ENCODE measurements around the gene KIR2DL1. TPM values are rescaled to one million over a fixed set of nuclear protein-coding genes. Genes with fewer than 3 reads are reported as not detected.
"Not testable (repeated sequence)": the region's sequence is repeated elsewhere in the genome, so short reads cannot be mapped to it uniquely, and the experiment has no call there.

Gene KIR2DL1
- total and polyA plus RNA-seq, 2 of the 4 experiments (the other 2 are of a cell fraction) = not detected

- POLR2A ChIA-PET (ENCODE audit: unreplicated experiment); H3K4me3 ChIP-seq (ENCODE audit: insufficient read depth, low read depth, low read length); H3K4me2 ChIP-seq (ENCODE audit: low read depth, low read length); H2AK5ac ChIP-seq (ENCODE audit: low read depth, low read length); H2BK5ac ChIP-seq (ENCODE audit: low read depth, low read length, poor library complexity, severe bottlenecking); H3K18ac ChIP-seq (ENCODE audit: low read depth, low read length); H3K9ac ChIP-seq (ENCODE audit: low read depth, low read length); H3K14ac ChIP-seq (replicated peaks; ENCODE audit: low read depth, low read length); H4K91ac ChIP-seq (ENCODE audit: insufficient read depth, low read depth, low read length); DNase-seq; H4K5ac ChIP-seq (ENCODE audit: low read depth, low read length); H2AFZ ChIP-seq (replicated peaks; ENCODE audit: low read length, poor library complexity); H2BK15ac ChIP-seq (ENCODE audit: low read depth, low read length); H3K56ac ChIP-seq (ENCODE audit: extremely low read depth, insufficient read depth, low read length); H3K27me3 ChIP-seq (ENCODE audit: control insufficient read depth, insufficient read depth, low read length); intact Hi-C loops (cut with micrococcal nuclease); H3K9me1 ChIP-seq (ENCODE audit: insufficient read depth, low read length); H3K79me1 ChIP-seq (ENCODE audit: low read depth in 1 of 2, low read length in 2 of 2); H3K36me3 ChIP-seq (ENCODE audit: control insufficient read depth, insufficient read depth, low read length); H2AK9ac ChIP-seq (replicated peaks; ENCODE audit: low read depth, low read length, poor library complexity); H3K27ac ChIP-seq (ENCODE audit: insufficient read depth, low read length); H4K8ac ChIP-seq (ENCODE audit: low read depth in 2 of 2, low read length in 2 of 2); in situ Hi-C loops (cut with MboI; ENCODE audit: low sequenced_read_pairs); ATAC-seq (ENCODE audit: low read depth); H3K4ac ChIP-seq (ENCODE audit: low read depth, low read length); H2BK20ac ChIP-seq (ENCODE audit: low read depth, low read length); H2BK120ac ChIP-seq (ENCODE audit: low read depth, low read length); H4K20me1 ChIP-seq (ENCODE audit: insufficient read depth, low read length); H3K4me1 ChIP-seq (ENCODE audit: control insufficient read depth, insufficient read depth, low read length); CTCF ChIA-PET; dilution Hi-C loops (cut with HindIII; ENCODE audit: low sequenced_read_pairs, unreplicated experiment); H3K23ac ChIP-seq (ENCODE audit: low read depth, low read length); BruUV-seq (replicated peaks): not testable (repeated sequence)
- H3K9me3 ChIP-seq (ENCODE audit: control insufficient read depth, insufficient read depth, low read length) = peaks cover 11% of the 10 kb centered on the region; the same call in 1 of the 2 replicates
- WGBS, 2 experiments (ENCODE audit: extremely low coverage in 2 of 2, insufficient read length in 1 of 2) = no CpG with 5 or more reads among the region's 4 CpGs
Measured at GRCh38 chr19:54824416-54824815, 54.8 kb downstream of the KIR2DL1 start.

- H4K91ac ChIP-seq (ENCODE audit: insufficient read depth, low read depth, low read length); H2AK5ac ChIP-seq (ENCODE audit: low read depth, low read length); DNase-seq; H4K5ac ChIP-seq (ENCODE audit: low read depth, low read length); H3K4me2 ChIP-seq (ENCODE audit: low read depth, low read length); H3K27me3 ChIP-seq (ENCODE audit: control insufficient read depth, insufficient read depth, low read length); H3K23ac ChIP-seq (ENCODE audit: low read depth, low read length); dilution Hi-C loops (cut with HindIII; ENCODE audit: low sequenced_read_pairs, unreplicated experiment); H3K56ac ChIP-seq (ENCODE audit: extremely low read depth, insufficient read depth, low read length); H2BK5ac ChIP-seq (ENCODE audit: low read depth, low read length, poor library complexity, severe bottlenecking); H2BK20ac ChIP-seq (ENCODE audit: low read depth, low read length); H3K9me1 ChIP-seq (ENCODE audit: insufficient read depth, low read length); in situ Hi-C loops (cut with MboI; ENCODE audit: low sequenced_read_pairs); H3K27ac ChIP-seq (ENCODE audit: insufficient read depth, low read length); H2BK120ac ChIP-seq (ENCODE audit: low read depth, low read length); H3K79me1 ChIP-seq (ENCODE audit: low read depth in 1 of 2, low read length in 2 of 2); H3K4ac ChIP-seq (ENCODE audit: low read depth, low read length); H2AFZ ChIP-seq (replicated peaks; ENCODE audit: low read length, poor library complexity); H3K4me1 ChIP-seq (ENCODE audit: control insufficient read depth, insufficient read depth, low read length); H3K36me3 ChIP-seq (ENCODE audit: control insufficient read depth, insufficient read depth, low read length); H2AK9ac ChIP-seq (replicated peaks; ENCODE audit: low read depth, low read length, poor library complexity); BruUV-seq (replicated peaks); CTCF ChIA-PET; ATAC-seq (ENCODE audit: low read depth); H3K9ac ChIP-seq (ENCODE audit: low read depth, low read length); H3K4me3 ChIP-seq (ENCODE audit: insufficient read depth, low read depth, low read length); POLR2A ChIA-PET (ENCODE audit: unreplicated experiment); H3K14ac ChIP-seq (replicated peaks; ENCODE audit: low read depth, low read length); H3K18ac ChIP-seq (ENCODE audit: low read depth, low read length); H4K20me1 ChIP-seq (ENCODE audit: insufficient read depth, low read length); intact Hi-C loops (cut with micrococcal nuclease); H2BK15ac ChIP-seq (ENCODE audit: low read depth, low read length); H4K8ac ChIP-seq (ENCODE audit: low read depth in 2 of 2, low read length in 2 of 2): not testable (repeated sequence)
- WGBS, 2 experiments (ENCODE audit: extremely low coverage in 2 of 2, insufficient read length in 1 of 2) = 80% methylated on average over 1 of the region's 7 CpGs; no CpG with 5 or more reads in 1 of the 2 experiments
- peaks cover 10% of the 10 kb centered on the region; the same call in 1 of the 2 replicates for H3K9me3 ChIP-seq (ENCODE audit: control insufficient read depth, insufficient read depth, low read length)
Measured at GRCh38 chr19:54825326-54825725, 55.7 kb downstream of the KIR2DL1 start.

Data from IMR-90 (cell line).